H9 (cell line): Measurements from ENCODE around the gene ADAT1. TPM values are rescaled to one million over a fixed set of nuclear protein-coding genes. Genes with fewer than 3 reads are reported as not detected.

ENCODE experiments used
- DNase-seq: peaks from one replicate; pipeline ENCODE4 v3.0.0-alpha.2; 2017
- H2AFZ ChIP-seq: one replicate; pipeline ENCODE4 v1.6.1; 2013; ENCODE audit warnings: mild to moderate bottlenecking, low read length, control low read depth, moderate library complexity
- H2AK5ac ChIP-seq: 2 replicates; pipeline ENCODE4 v1.6.1; 2013; ENCODE audit warnings: low read length, control low read depth, mixed read lengths; ENCODE audit not compliant: insufficient read length
- H2BK120ac ChIP-seq: one replicate; pipeline ENCODE4 v1.6.1; 2013; ENCODE audit warnings: low read depth, mild to moderate bottlenecking, low read length, control low read depth, inconsistent platforms; ENCODE audit not compliant: poor library complexity, severe bottlenecking
- H2BK12ac ChIP-seq: 2 replicates; pipeline ENCODE4 v1.6.1; 2013; ENCODE audit warnings: low read length, control low read depth, mixed read lengths, low read depth; ENCODE audit not compliant: insufficient read length
- H2BK15ac ChIP-seq: 2 replicates; pipeline ENCODE4 v1.6.1; 2013; ENCODE audit warnings: low read depth, low read length, control low read depth
- H2BK20ac ChIP-seq: one replicate; pipeline ENCODE4 v1.6.1; 2013; ENCODE audit warnings: low read depth, mild to moderate bottlenecking, low read length, control low read depth, inconsistent platforms; ENCODE audit not compliant: poor library complexity, severe bottlenecking
- H2BK5ac ChIP-seq: 2 replicates; pipeline ENCODE4 v1.6.1; 2013; ENCODE audit warnings: low read length, control low read depth, mixed read lengths; ENCODE audit not compliant: insufficient read length
- H3K14ac ChIP-seq: 2 replicates; pipeline ENCODE4 v1.6.1; 2013; ENCODE audit warnings: low read length, control low read depth; ENCODE audit not compliant: insufficient read depth
- H3K18ac ChIP-seq: 2 replicates; pipeline ENCODE4 v1.6.1; 2013; ENCODE audit warnings: low read depth, mild to moderate bottlenecking, mixed read lengths, low read length, control low read depth; ENCODE audit not compliant: insufficient read length
- H3K23ac ChIP-seq: 2 replicates; pipeline ENCODE4 v1.6.1; 2013; ENCODE audit warnings: low read length, control low read depth, mixed read lengths, low read depth; ENCODE audit not compliant: insufficient read length
- H3K23me2 ChIP-seq: 2 replicates; pipeline ENCODE4 v1.6.1; 2013; ENCODE audit warnings: low read depth, mild to moderate bottlenecking, mixed read lengths, low read length, control low read depth; ENCODE audit not compliant: insufficient read length, poor library complexity, severe bottlenecking
- H3K27ac ChIP-seq: 2 replicates; pipeline ENCODE4 v1.5.1; 2013; ENCODE audit warnings: low read length, control low read depth, mixed read lengths, low read depth; ENCODE audit not compliant: insufficient read length
- H3K27me3 ChIP-seq: 2 replicates; pipeline ENCODE4 v1.6.1; 2013; ENCODE audit warnings: low read length, control low read depth, inconsistent platforms; ENCODE audit not compliant: insufficient read depth
- H3K4ac ChIP-seq: 2 replicates; pipeline ENCODE4 v1.6.1; 2013; ENCODE audit warnings: low read depth, mild to moderate bottlenecking, control low read depth, inconsistent platforms, low read length, moderate library complexity
- H3K4me1 ChIP-seq: 2 replicates; pipeline ENCODE4 v1.6.1; 2013; ENCODE audit warnings: low read length, control low read depth, inconsistent platforms; ENCODE audit not compliant: insufficient read depth
- H3K4me2 ChIP-seq: 2 replicates; pipeline ENCODE4 v1.6.1; 2013; ENCODE audit warnings: low read length, control low read depth, mixed read lengths; ENCODE audit not compliant: insufficient read length, insufficient read depth
- H3K56ac ChIP-seq: 2 replicates; pipeline ENCODE4 v1.6.1; 2013; ENCODE audit warnings: low read depth, mild to moderate bottlenecking, mixed read lengths, low read length, control low read depth; ENCODE audit not compliant: insufficient read length
- H3K79me1 ChIP-seq: 2 replicates; pipeline ENCODE4 v1.6.1; 2013; ENCODE audit warnings: low read depth, mild to moderate bottlenecking, moderate library complexity, low read length, control low read depth, inconsistent platforms; ENCODE audit not compliant: insufficient read depth, poor library complexity, severe bottlenecking
- H3K79me2 ChIP-seq: 2 replicates; pipeline ENCODE4 v1.6.1; 2013; ENCODE audit warnings: low read length, control low read depth, inconsistent platforms; ENCODE audit not compliant: insufficient read depth
- H3K9ac ChIP-seq: 2 replicates; pipeline ENCODE4 v1.6.1; 2013; ENCODE audit warnings: low read length, control low read depth, mixed read lengths; ENCODE audit not compliant: insufficient read length; ENCODE audit errors: extremely low read depth
- H3K9me3 ChIP-seq: one replicate; pipeline ENCODE4 v1.6.1; 2013; ENCODE audit warnings: low read depth, low read length, inconsistent platforms; ENCODE audit not compliant: control insufficient read depth
- H3T11ph ChIP-seq: one replicate; pipeline ENCODE4 v1.6.1; 2013; ENCODE audit warnings: mild to moderate bottlenecking, low read length, control low read depth, inconsistent platforms
- H4K20me1 ChIP-seq: one replicate; pipeline ENCODE4 v1.6.1; 2013; ENCODE audit not compliant: control insufficient read depth, insufficient read length, insufficient read depth
- H4K5ac ChIP-seq: 2 replicates; pipeline ENCODE4 v1.6.1; 2013; ENCODE audit warnings: low read depth, mild to moderate bottlenecking, mixed read lengths, low read length, control low read depth; ENCODE audit not compliant: insufficient read length
- H4K8ac ChIP-seq: replicated peaks from 2 replicates; pipeline ENCODE4 v1.6.1; 2013; ENCODE audit warnings: low read length, control low read depth, mixed read lengths, low read depth; ENCODE audit not compliant: insufficient read length
- H4K91ac ChIP-seq: 2 replicates; pipeline ENCODE4 v1.6.1; 2013; ENCODE audit warnings: low read depth, mild to moderate bottlenecking, moderate library complexity, mixed read lengths, low read length, control low read depth; ENCODE audit not compliant: insufficient read length
- H3K27ac Mint-ChIP-seq, 3 experiments: 2 replicates in 2 of 3; 3 replicates in 1 of 3; pipeline ENCODE4 v1.8.0; 2020 to 2021; ENCODE audit warnings: mixed read lengths in 3 of 3, mild to moderate bottlenecking in 1 of 3, moderate library complexity in 1 of 3
- H3K27me3 Mint-ChIP-seq: 2 replicates; pipeline ENCODE4 v1.8.0; 2021; ENCODE audit warnings: low read depth, mild to moderate bottlenecking, moderate library complexity, mixed read lengths
- H3K36me3 Mint-ChIP-seq, 3 experiments: 2 replicates in 2 of 3; 3 replicates in 1 of 3; pipeline ENCODE4 v1.8.0; 2020 to 2021; ENCODE audit warnings: low read depth in 3 of 3, mixed read lengths in 3 of 3; ENCODE audit not compliant: insufficient read depth in 1 of 3
- H3K4me1 Mint-ChIP-seq, 2 experiments: 2 replicates each; pipeline ENCODE4 v1.8.0; 2020; ENCODE audit warnings: mixed read lengths in 2 of 2
- H3K4me3 Mint-ChIP-seq, 2 experiments: 2 replicates in 1 of 2; 3 replicates in 1 of 2; pipeline ENCODE4 v1.8.0; 2020 to 2021; ENCODE audit warnings: mild to moderate bottlenecking in 2 of 2, mixed read lengths in 2 of 2, moderate library complexity in 1 of 2
- H3K9me3 Mint-ChIP-seq, 2 experiments: 2 replicates in 1 of 2; 3 replicates in 1 of 2; pipeline ENCODE4 v1.8.0; 2020; ENCODE audit warnings: mild to moderate bottlenecking in 2 of 2, mixed read lengths in 2 of 2, moderate library complexity in 1 of 2
- CTCF ChIP-seq: fragments of 200-600 bp; sonication (generic); conservative IDR thresholded peaks from 3 replicates; pipeline ENCODE4 v1.8.0; 2021; ENCODE audit warnings: antibody characterized with exemption, mild to moderate bottlenecking
- WGBS: extraction: QIAGEN DNeasy Blood & Tissue Kit; methylation state at CpG from one replicate; pipeline ENCODE4 v1.1.7; 2013; ENCODE audit warnings: missing lambda C conversion rate, low lambda C conversion rate, mixed read lengths; ENCODE audit not compliant: insufficient read length; ENCODE audit errors: extremely low coverage; 5-methylcytosine and 5-hydroxymethylcytosine counted together
- total RNA-seq: library from RNA; stranded (reverse); gene quantifications from 2 replicates; pipeline ENCODE4 v1.2.1, GENCODE V29; 2021

The ADAT1 gene
- total RNA-seq, 1 experiment from 2014 or later = 54.2 TPM

- Histone ChIP-seq H3K9me3 (no peaks in the 10 kb centered on the region), H2BK12ac (no peak overlapping the region), H2AFZ (no peak overlapping the region), H4K8ac (no peak overlapping the region), H3K27me3 (no peaks in the 10 kb centered on the region), H3T11ph (no peak overlapping the region), H3K56ac (no peak overlapping the region), H3K4ac (no peak overlapping the region), H3K23me2 (no peaks in the 10 kb centered on the region), H3K79me1 (no peaks in the 10 kb centered on the region), H3K23ac (no peak overlapping the region), H2BK15ac (no peak overlapping the region), H3K79me2 (no peaks in the 10 kb centered on the region), H3K9ac (no peak overlapping the region), H2AK5ac (no peak overlapping the region), H4K20me1 (no peaks in the 10 kb centered on the region), H3K14ac (no peak overlapping the region), H2BK5ac (no peak overlapping the region), H2BK20ac (no peak overlapping the region), H3K18ac (no peak overlapping the region), H3K4me2 (no peak overlapping the region), H4K91ac (no peak overlapping the region), H2BK120ac (no peak overlapping the region), H3K4me1 (peaks cover 8% of the 10 kb centered on the region; the same call in 1 of the 2 replicates), H3K27ac (no peak overlapping the region), H4K5ac (no peak overlapping the region)
- peaks cover 14 to 51% (median 43%) of the 10 kb centered on the region in 3 experiments; a peak in 6 of 7 replicates for H3K36me3 Mint-ChIP-seq
- H3K9me3 Mint-ChIP-seq = no peaks in the 10 kb centered on the region
- no peak overlapping the region for H3K4me3 Mint-ChIP-seq
- no peak for DNase-seq
- no peak for TF ChIP-seq CTCF
- no CpG with 5 or more reads among the region's 7 CpGs for WGBS
- no peaks in the 10 kb centered on the region for H3K27me3 Mint-ChIP-seq
- no peak overlapping the region; a peak in 1 of 7 replicates for H3K27ac Mint-ChIP-seq
- peaks cover 14 to 15% of the 10 kb centered on the region in 2 experiments for H3K4me1 Mint-ChIP-seq
These were observed 44.9 kb downstream of the ADAT1 start for GRCh38 chr16:75578212-75578611.
